ENCODE data around the gene TMEM141.
A peak's percentile ranks its signal among the peaks of the same experiment; 100 is the strongest.

GRCh38 chr9:136741883-136742571 lies 49.1 kb upstream of the TMEM141 start:
- TF ChIP-seq CTCF (IDR thresholded peaks at IDR 0.05 in 4 of 5, conservative IDR thresholded peaks at IDR 0.05 in 1 of 5) (no peak), POLR2A (IDR thresholded peaks at IDR 0.05) (peak in 1 of 2 donors; percentile 16)
